GM10248 (cell line): ENCODE measurements around the gene PPP2R5B.

ENCODE experiments used
- CTCF ChIA-PET: fragments of 300-600 bp; sonication (Branson Sonifier 250); formaldehyde crosslinking; extraction: SDS; loops from one replicate; lab custom pipeline; 2021; ENCODE audit warnings: antibody characterized with exemption; lab: Yijun Ruan, JAX
- POLR2A ChIA-PET: fragments of 350-650 bp; sonication (Branson Sonifier 250); formaldehyde crosslinking; extraction: SDS; loops from one replicate; lab custom pipeline; 2020; ENCODE audit warnings: antibody characterized with exemption; lab: Yijun Ruan, JAX
- DNase-seq: peaks from one replicate; pipeline ENCODE4 v3.0.0; 2012; ENCODE audit errors: extremely low spot score
- TF ChIP-seq, protein P1 (sequence below): IDR thresholded peaks from 2 replicates; pipeline ENCODE4 v1.5.1; 2012; ENCODE audit warnings: mild to moderate bottlenecking, low read depth; ENCODE audit errors: extremely low read depth, missing control alignments, control extremely low read depth

Gene PPP2R5B

DNA sequence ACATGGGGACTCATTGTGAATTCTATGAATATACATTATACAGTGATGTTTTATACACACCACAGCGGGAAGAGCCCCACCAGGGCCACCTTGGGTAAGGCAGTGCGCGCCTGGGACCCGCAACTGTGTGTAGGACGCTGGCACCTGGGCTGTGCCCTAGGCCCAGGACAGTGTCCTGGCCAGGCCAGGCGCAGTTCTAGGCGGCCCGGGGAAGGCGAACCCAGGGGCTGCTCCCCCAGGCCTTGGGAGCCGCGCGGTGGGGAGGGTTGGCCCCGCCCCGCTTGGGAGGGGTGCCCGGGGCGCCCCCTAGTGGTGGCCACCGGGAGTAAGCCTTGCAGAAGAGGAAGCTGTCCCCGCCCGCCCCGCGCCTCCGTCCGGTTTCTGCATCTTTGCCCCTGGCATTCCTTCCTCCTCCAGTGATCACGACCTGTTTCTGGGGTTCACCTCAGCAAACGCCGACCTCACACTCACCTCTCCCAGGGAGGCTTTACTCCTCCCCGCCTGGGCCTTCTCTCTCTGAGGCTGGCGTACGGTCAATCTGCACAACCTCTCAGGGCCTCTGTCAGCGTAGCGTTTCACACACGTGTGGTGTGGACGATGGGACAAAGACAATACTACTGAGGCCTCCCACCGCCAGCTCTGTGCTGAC lies 36.6 kb upstream of the PPP2R5B start:
- DNase-seq: peak; percentile 92
- CTCF ChIA-PET: interaction anchor here (0.6 to 31.5 kb wide), 21 partner anchors 9 to 229 kb away, joined by 3 to 1137 read pairs (median 3); partner anchors contain the start of genes ARL2, CDC42BPG, EHD1 and ZNHIT2
- POLR2A ChIA-PET: interaction anchor here (1.2 kb wide), 1 partner anchor 10 kb away, joined by 17 read pairs; the partner anchor contains the start of gene EHD1
- TF ChIP-seq, protein P1, sequence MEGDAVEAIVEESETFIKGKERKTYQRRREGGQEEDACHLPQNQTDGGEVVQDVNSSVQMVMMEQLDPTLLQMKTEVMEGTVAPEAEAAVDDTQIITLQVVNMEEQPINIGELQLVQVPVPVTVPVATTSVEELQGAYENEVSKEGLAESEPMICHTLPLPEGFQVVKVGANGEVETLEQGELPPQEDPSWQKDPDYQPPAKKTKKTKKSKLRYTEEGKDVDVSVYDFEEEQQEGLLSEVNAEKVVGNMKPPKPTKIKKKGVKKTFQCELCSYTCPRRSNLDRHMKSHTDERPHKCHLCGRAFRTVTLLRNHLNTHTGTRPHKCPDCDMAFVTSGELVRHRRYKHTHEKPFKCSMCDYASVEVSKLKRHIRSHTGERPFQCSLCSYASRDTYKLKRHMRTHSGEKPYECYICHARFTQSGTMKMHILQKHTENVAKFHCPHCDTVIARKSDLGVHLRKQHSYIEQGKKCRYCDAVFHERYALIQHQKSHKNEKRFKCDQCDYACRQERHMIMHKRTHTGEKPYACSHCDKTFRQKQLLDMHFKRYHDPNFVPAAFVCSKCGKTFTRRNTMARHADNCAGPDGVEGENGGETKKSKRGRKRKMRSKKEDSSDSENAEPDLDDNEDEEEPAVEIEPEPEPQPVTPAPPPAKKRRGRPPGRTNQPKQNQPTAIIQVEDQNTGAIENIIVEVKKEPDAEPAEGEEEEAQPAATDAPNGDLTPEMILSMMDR: peak; percentile 86

DNA sequence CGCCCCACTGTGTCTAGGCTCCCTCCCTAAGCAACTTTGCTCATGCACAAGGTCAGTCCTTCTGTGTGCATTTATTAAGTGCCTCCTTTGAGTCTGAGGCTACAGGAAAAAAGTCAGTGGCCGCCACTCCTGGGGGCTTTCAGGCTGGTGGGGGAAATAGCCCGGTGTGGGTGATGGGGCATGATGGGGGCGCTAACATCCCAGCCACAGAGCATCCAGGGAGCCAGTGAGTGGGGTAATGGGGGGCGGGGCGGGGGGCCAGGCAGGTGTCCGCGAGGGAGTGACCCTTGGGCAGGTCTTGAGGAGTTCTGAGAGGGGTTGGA lies 36.1 kb upstream of the PPP2R5B start:
- TF ChIP-seq, protein P1: no peak
- ChIA-PET POLR2A (interaction anchor here (1.2 kb wide), 1 partner anchor 11 kb away, joined by 17 read pairs; the partner anchor contains the start of gene EHD1), CTCF (interaction anchor here (0.6 to 31.5 kb wide), 20 partner anchors 9 to 229 kb away, joined by 3 to 1137 read pairs (median 4); partner anchors contain the start of genes ARL2, CDC42BPG, EHD1 and ZNHIT2)
- no peak for DNase-seq

DNA sequence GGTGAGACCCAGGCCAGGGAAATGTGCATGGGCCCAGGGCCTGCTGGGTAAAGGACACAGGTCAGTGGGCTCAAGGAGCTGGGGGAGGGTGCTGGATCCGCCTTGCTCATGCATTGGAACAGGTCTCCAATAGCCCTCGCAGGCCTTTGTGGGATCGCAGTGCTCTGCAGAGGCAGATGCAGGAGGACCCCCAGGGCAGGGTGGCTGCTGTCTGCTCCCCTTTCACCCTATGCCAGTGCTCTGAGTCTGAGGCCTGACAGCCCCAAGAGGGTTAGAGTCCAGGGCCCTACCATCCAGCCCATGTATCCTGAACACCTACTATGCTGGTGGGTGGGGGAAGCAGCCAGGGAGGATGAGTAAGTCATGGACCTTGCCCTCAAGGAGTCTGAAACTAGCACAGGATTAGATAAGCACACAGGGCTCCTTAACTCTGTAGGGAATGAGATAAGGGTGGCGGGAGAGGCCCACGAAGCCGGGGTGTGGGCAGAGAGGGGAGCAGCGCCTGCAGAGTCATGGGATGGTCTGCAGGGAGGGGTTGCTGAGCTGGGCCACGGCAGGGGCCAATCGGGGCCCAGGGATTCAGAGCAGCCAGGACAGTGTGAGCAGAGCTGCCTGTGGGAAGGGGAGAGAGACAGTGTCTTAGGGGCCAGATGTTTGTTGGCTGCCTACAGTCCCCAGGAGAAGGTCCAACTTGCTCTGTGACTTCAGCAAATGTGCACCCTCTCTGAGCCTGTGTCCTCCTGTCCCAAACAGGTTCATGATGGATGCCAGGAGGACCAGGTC lies 35.6 kb upstream of the PPP2R5B start:
- TF ChIP-seq, protein P1: no peak
- DNase-seq: no peak
- CTCF ChIA-PET: interaction anchor here (0.9 to 31.5 kb wide), 8 partner anchors 8 to 224 kb away, joined by 3 to 1137 read pairs (median 4); partner anchors contain the start of genes ARL2, CDC42BPG and EHD1
- POLR2A ChIA-PET: no interaction called here

DNA sequence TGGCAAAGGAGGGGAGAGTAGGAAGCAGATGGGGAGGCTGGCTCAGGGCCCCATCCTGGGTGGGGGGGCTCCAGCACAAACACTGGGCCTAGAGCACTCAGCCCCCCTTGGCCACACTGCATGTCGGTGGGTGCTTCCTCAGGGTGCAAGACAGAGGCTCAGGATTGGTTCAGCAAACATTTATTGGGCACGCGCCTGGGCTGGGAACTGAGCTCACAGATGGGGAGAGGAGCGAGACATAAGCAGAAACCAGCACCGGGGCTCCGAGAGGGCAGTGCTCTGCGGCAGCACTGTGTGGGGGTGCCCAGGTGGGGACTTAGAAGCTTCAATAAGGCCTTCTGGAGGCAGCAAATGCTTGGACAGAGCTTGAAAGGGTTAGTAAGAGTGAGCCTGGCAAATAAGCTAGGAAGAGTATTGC lies 34.0 kb upstream of the PPP2R5B start:
- POLR2A ChIA-PET: interaction anchor here (0.7 to 1.2 kb wide), 2 partner anchors 12 to 13 kb away, joined by 3 to 4 read pairs; partner anchors contain the start of gene EHD1
- TF ChIP-seq, protein P1: no peak
- no peak for DNase-seq
- CTCF ChIA-PET: interaction anchor here (1.2 to 31.5 kb wide), 4 partner anchors 12 to 103 kb away, joined by 3 to 1137 read pairs (median 78); partner anchors contain the start of genes CDC42BPG and EHD1

DNA sequence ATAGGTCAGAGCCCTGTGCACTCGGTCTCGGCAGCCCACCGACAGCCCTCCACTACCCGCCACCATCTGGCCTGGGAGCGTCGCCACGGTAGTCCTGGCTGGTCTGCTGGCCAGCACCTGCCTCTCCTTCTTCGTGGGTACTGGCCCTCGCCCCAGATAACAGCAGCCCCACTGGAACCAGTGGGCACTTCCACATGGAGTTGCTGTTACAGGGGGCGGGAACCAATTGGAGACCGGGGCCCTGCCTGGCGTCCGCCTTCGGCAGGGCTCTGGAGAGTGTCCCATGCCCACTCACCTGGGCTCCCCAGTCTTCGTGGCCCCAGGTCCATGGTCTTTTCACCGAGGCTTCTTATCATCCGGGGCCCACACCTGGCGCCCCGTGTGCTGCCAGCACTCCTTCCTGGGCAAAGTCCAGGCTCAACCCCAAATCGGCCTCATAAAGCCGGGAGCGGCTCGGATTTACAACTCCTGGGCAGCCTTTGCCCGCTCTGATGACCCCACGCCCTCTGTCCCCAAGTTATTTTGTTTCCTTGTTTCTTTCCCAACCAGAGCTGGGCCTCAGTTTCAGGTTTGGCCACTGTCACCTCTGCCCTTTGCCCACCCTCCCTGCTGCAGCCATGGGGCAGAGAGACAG lies 33.2 kb upstream of the PPP2R5B start:
- no peak for DNase-seq
- ChIA-PET POLR2A (interaction anchor here (0.7 kb wide), 2 partner anchors 16 to 21 kb away, joined by 4 to 5 read pairs; no protein-coding TSS in a partner anchor), CTCF (interaction anchor here (1.7 to 31.5 kb wide), 4 partner anchors 11 to 37 kb away, joined by 3 to 1137 read pairs (median 90); partner anchors contain the start of genes CDC42BPG and EHD1)
- TF ChIP-seq, protein P1: no peak

DNA sequence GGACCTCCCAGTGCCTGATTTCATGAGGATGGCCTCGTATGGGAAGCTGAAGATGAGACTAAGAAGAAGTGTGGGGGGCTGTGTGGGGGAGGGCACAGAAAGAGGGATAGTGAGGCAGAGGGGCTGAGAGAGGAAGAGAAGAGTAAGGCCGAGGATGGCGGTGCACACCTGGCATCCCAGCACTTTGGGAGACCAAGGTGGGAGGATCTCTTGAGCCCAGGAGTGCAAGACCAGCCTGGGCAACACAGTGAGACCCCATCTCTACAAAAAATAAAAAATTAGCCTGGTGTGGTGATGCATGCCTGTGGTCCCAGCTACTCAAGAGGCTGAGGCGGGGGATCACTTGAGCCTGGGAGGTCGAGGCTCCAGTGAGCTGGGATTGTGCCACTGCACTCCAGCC lies 32.6 kb upstream of the PPP2R5B start:
- no peak for DNase-seq
- CTCF ChIA-PET: interaction anchor here (1.7 to 31.5 kb wide), 4 partner anchors 11 to 37 kb away, joined by 3 to 1137 read pairs (median 90); partner anchors contain the start of genes CDC42BPG and EHD1
- POLR2A ChIA-PET: interaction anchor here (0.7 to 0.9 kb wide), 3 partner anchors 15 to 20 kb away, joined by 3 to 5 read pairs (median 4); no protein-coding TSS in a partner anchor
- TF ChIP-seq, protein P1: no peak
